HepG2 (cell line): ENCODE measurements around the gene CHIC2. TPM values are rescaled to one million over a fixed set of nuclear protein-coding genes. Genes with fewer than 3 reads are reported as not detected.

Experiments used
- ATAC-seq: fragments of 200-7000 bp; cut with Tn5 transposase; 3 replicates; pipeline ENCODE4 v1.9.1; 2020; ENCODE audit warnings: mild to moderate bottlenecking, moderate library complexity
- BruUV-seq: library from RNA; stranded (reverse); fragments of 400-500 nt; replicated peaks from 2 replicates; lab custom pipeline; 2021; lab: Mats Ljungman, UMichigan
- CTCF ChIA-PET: fragments of 300-600 bp; formaldehyde crosslinking; extraction: SDS; loops from one replicate; lab custom pipeline; 2021; ENCODE audit warnings: low total read pairs, inconsistent platforms, low intra/inter-chr PET ratio; lab: Yijun Ruan, JAX
- POLR2A ChIA-PET: fragments of 350-600 bp; sonication (Branson Sonifier 250); formaldehyde crosslinking; loops from one replicate; lab custom pipeline; 2020; ENCODE audit warnings: antibody characterized with exemption, inconsistent platforms; lab: Yijun Ruan, JAX
- DNase-seq: peaks from one replicate; pipeline ENCODE4 v3.0.0-alpha.2; 2015; ENCODE audit warnings: low spot score
- FAIRE-seq: peaks from 3 replicates; lab custom pipeline; 2011; peaks lifted over from hg19 to GRCh38; lab: Jason Lieb, UNC
- H2AFZ ChIP-seq: one replicate; pipeline ENCODE4 v1.6.1; 2011; ENCODE audit warnings: low read length, inconsistent platforms
- H3K27ac ChIP-seq: fragments of 300-600 bp; 3 replicates; pipeline ENCODE4 v1.8.0; 2011; ENCODE audit warnings: mixed run types, mild to moderate bottlenecking, mixed read lengths, low read length, inconsistent platforms; ENCODE audit not compliant: insufficient read depth; ENCODE audit errors: extremely low read length
- H3K27me3 ChIP-seq, 2 experiments: fragments of 200-600 bp in 1 of 2; 2 replicates in 1 of 2; 3 replicates in 1 of 2; pipeline versions ENCODE4 v1.6.0 to v1.8.0; 2011; ENCODE audit warnings: low read length in 2 of 2, mild to moderate bottlenecking in 2 of 2, moderate library complexity in 2 of 2, inconsistent platforms in 1 of 2; ENCODE audit not compliant: insufficient read depth in 2 of 2, control insufficient read depth in 1 of 2
- H3K36me3 ChIP-seq, 2 experiments: fragments of 200-600 bp in 1 of 2; replicated peaks in 1 of 2; 2 replicates in 1 of 2; 3 replicates in 1 of 2; pipeline versions ENCODE4 v1.5.1 to v1.8.0; 2011; ENCODE audit warnings: low read length in 2 of 2, inconsistent platforms in 1 of 2; ENCODE audit not compliant: insufficient read depth in 2 of 2, control insufficient read depth in 1 of 2
- H3K4me1 ChIP-seq: 2 replicates; pipeline ENCODE4 v1.5.1; 2012; ENCODE audit warnings: low read length, inconsistent platforms; ENCODE audit not compliant: insufficient read depth
- H3K4me2 ChIP-seq: 2 replicates; pipeline ENCODE4 v1.6.0; 2011; ENCODE audit warnings: low read depth, low read length, inconsistent platforms
- H3K4me3 ChIP-seq, 3 experiments: fragments of 200-600 bp in 1 of 3; sonication (generic), shearing (Covaris generic) in 1 of 3; replicated peaks in 1 of 3; 2 replicates each; pipeline ENCODE4 v1.5.1; 2011 to 2016; ENCODE audit warnings: low read length in 3 of 3, inconsistent platforms in 2 of 3, low read depth in 2 of 3, mild to moderate bottlenecking in 2 of 3, control low read depth in 1 of 3, mixed read lengths in 1 of 3; ENCODE audit not compliant: insufficient read depth in 1 of 3
- H3K79me2 ChIP-seq: one replicate; pipeline ENCODE4 v1.6.1; 2011; ENCODE audit warnings: low read length, inconsistent platforms; ENCODE audit not compliant: insufficient read depth
- H3K9ac ChIP-seq: 2 replicates; pipeline ENCODE4 v1.6.0; 2011; ENCODE audit warnings: mild to moderate bottlenecking, low read depth, low read length, inconsistent platforms; ENCODE audit not compliant: insufficient read depth
- H3K9me3 ChIP-seq: 2 replicates; pipeline ENCODE4 v1.5.1; 2012; ENCODE audit warnings: mild to moderate bottlenecking, low read length
- H4K20me1 ChIP-seq: 2 replicates; pipeline ENCODE4 v1.6.0; 2011; ENCODE audit warnings: inconsistent platforms, mild to moderate bottlenecking, low read length, moderate library complexity; ENCODE audit not compliant: insufficient read depth
- ARID4A ChIP-seq: sonication (generic); formaldehyde crosslinking; IDR thresholded peaks from 2 replicates; pipeline ENCODE4 v1.5.0; 2020; ENCODE audit warnings: mild to moderate bottlenecking, missing genetic modification reagents, borderline replicate concordance
- BRF2 ChIP-seq: sonication (generic); formaldehyde crosslinking; IDR thresholded peaks from 2 replicates; pipeline ENCODE4 v1.8.1; 2022; ENCODE audit warnings: mild to moderate bottlenecking, missing genetic modification reagents
- CBX5 ChIP-seq: sonication (generic); formaldehyde crosslinking; IDR thresholded peaks from 2 replicates; pipeline ENCODE4 v1.4.0; 2020; ENCODE audit warnings: missing genetic modification reagents, borderline replicate concordance
- DMTF1 ChIP-seq: sonication (generic); formaldehyde crosslinking; IDR thresholded peaks from 2 replicates; pipeline ENCODE4 v1.4.0; 2020; ENCODE audit warnings: mild to moderate bottlenecking, missing genetic modification reagents
- NFKB2 ChIP-seq: sonication (generic); formaldehyde crosslinking; IDR thresholded peaks from 2 replicates; pipeline ENCODE4 v1.4.0; 2020; ENCODE audit warnings: missing genetic modification reagents, borderline replicate concordance
- POLR2AphosphoS2 ChIP-seq: IDR thresholded peaks from 2 replicates; pipeline ENCODE4 v1.6.1; 2011; ENCODE audit warnings: low read depth, low read length, improper control_type of control experiment
- RXRA ChIP-seq: sonication (generic); formaldehyde crosslinking; IDR thresholded peaks from 2 replicates; pipeline ENCODE4 v1.5.1; 2020; ENCODE audit warnings: missing genetic modification reagents
- SALL1 ChIP-seq: sonication (generic); formaldehyde crosslinking; IDR thresholded peaks from 2 replicates; pipeline ENCODE4 v1.8.0; 2022; ENCODE audit warnings: mild to moderate bottlenecking, missing genetic modification reagents
- YEATS2 ChIP-seq: sonication (generic); formaldehyde crosslinking; IDR thresholded peaks from 2 replicates; pipeline ENCODE4 v1.4.0; 2020; ENCODE audit warnings: missing genetic modification reagents, borderline replicate concordance
- ZBTB4 ChIP-seq: sonication (generic); formaldehyde crosslinking; IDR thresholded peaks from 2 replicates; pipeline ENCODE4 v1.4.0; 2020; ENCODE audit warnings: missing genetic modification reagents, mild to moderate bottlenecking, borderline replicate concordance
- ZNF709 ChIP-seq: sonication (generic); formaldehyde crosslinking; IDR thresholded peaks from 2 replicates; pipeline ENCODE4 v1.5.0; 2020; ENCODE audit warnings: mild to moderate bottlenecking, missing genetic modification reagents
- ZNF792 ChIP-seq: IDR thresholded peaks from 2 replicates; pipeline ENCODE4 v1.6.1; 2016
- WGBS: methylation state at CpG from one replicate; pipeline ENCODE4 v1.1.6; 2017; ENCODE audit warnings: low lambda C conversion rate; 5-methylcytosine and 5-hydroxymethylcytosine counted together
- in situ Hi-C: cut with HindIII; loops from 2 replicates; pipeline ENCODE4 v1.10.0; 2017; ENCODE audit warnings: low pct_unique_long_range_greater_than_20kb; ENCODE audit not compliant: extremely low pct_ligation_motif_present
- intact Hi-C: fragments of 100-400 bp; cut with micrococcal nuclease; formaldehyde crosslinking; loops from one replicate; pipeline ENCODE4 v1.10.0; 2022; ENCODE audit not compliant: unreplicated experiment
- polyA plus RNA-seq, 8 experiments: library from polyadenylated mRNA; depleted of rRNA in 3 of 8; stranded (reverse) in 7 of 8; unstranded in 1 of 8; fragments of >200 nt; fragmentation: Illumina TruSeq in 4 of 8; extraction: Trizol in 4 of 8; gene quantifications; 2 replicates each; pipeline versions ENCODE4 v1.2.1 to v1.2.3, GENCODE V29; 2011 to 2016; ENCODE audit warnings: low read depth in 4 of 8, missing spikeins in 1 of 8, mixed read lengths in 1 of 8; ENCODE audit not compliant: insufficient read depth in 1 of 8
- total RNA-seq, 5 experiments: library from RNA; depleted of rRNA; stranded (reverse); fragments of >200 nt; fragmentation: Illumina TruSeq; extraction: Trizol; gene quantifications; 2 replicates each; pipeline ENCODE4 v1.2.3, GENCODE V29; 2016; ENCODE audit warnings: low read depth in 1 of 5

CHIC2 gene
- total and polyA plus RNA-seq, 2 of the 13 experiments (the other 11 are each of a cell fraction or from before 2014, with no cell fraction given), result 10.0 to 17.2 TPM

- ATAC-seq (no peak), FAIRE-seq (no peak), DNase-seq (no peak)
- Histone ChIP-seq H3K36me3 (no peaks in the 10 kb centered on the region), H3K79me2 (peaks cover 25% of the 10 kb centered on the region), H2AFZ (no peak overlapping the region), H3K4me1 (peaks cover 26% of the 10 kb centered on the region), H3K27me3 (no peaks in the 10 kb centered on the region; a peak in 1 of 5 replicates), H3K27ac (no peak overlapping the region), H3K9me3 (no peaks in the 10 kb centered on the region), H3K4me2 (no peak overlapping the region), H3K4me3 (no peak overlapping the region), H4K20me1 (peaks cover 11% of the 10 kb centered on the region; the same call in 1 of the 2 replicates), H3K9ac (no peak overlapping the region)
- ChIA-PET POLR2A (interaction anchor here (0.7 kb wide), 1 partner anchor 24 kb away, joined by 4 read pairs; no protein-coding TSS in a partner anchor), CTCF (no interaction called here)
- TF ChIP-seq ARID4A (CRISPR knock-in tag) (no peak), POLR2AphosphoS2 (no peak), SALL1 (CRISPR knock-in tag) (no peak), RXRA (CRISPR knock-in tag) (no peak), NFKB2 (CRISPR knock-in tag) (no peak), BRF2 (no peak), ZNF709 (CRISPR knock-in tag) (no peak), CBX5 (CRISPR knock-in tag) (no peak), ZBTB4 (CRISPR knock-in tag) (no peak), ZNF792 (CRISPR knock-in tag) (no peak), DMTF1 (CRISPR knock-in tag) (no peak), YEATS2 (CRISPR knock-in tag) (no peak)
- intact Hi-C loops (no loop called here), in situ Hi-C loops (no loop called here)
- BruUV-seq, result no TSS peak
- WGBS, result 75% methylated on average over 2 of the region's 2 CpGs
Measured at GRCh38 chr4:54066718-54067129, 2.3 kb upstream of the CHIC2 start.
